ENCODE measurements around the gene RTF2.

DNA sequence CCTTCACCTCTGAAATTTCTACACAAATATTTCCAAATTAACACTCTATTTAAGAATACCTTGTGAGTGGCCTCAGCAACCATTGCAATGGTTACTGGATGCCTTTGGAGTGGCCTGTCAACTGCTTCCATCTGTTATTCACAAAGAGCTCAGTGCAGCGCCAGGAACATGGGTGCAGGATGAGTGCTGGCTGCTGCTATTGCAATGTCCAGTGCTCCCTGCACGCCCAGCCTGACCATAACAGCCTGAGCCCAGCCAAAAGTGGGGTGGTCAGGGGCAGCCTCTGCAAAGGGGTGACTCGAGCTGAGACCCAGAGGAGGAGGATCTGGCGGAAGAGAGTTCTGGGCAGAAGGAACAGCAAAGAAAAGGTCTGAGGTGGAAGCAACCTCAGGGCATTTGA, 38.0 kb upstream of the RTF2 start:
- TF ChIP-seq, protein P1, sequence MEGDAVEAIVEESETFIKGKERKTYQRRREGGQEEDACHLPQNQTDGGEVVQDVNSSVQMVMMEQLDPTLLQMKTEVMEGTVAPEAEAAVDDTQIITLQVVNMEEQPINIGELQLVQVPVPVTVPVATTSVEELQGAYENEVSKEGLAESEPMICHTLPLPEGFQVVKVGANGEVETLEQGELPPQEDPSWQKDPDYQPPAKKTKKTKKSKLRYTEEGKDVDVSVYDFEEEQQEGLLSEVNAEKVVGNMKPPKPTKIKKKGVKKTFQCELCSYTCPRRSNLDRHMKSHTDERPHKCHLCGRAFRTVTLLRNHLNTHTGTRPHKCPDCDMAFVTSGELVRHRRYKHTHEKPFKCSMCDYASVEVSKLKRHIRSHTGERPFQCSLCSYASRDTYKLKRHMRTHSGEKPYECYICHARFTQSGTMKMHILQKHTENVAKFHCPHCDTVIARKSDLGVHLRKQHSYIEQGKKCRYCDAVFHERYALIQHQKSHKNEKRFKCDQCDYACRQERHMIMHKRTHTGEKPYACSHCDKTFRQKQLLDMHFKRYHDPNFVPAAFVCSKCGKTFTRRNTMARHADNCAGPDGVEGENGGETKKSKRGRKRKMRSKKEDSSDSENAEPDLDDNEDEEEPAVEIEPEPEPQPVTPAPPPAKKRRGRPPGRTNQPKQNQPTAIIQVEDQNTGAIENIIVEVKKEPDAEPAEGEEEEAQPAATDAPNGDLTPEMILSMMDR (IDR thresholded peaks at IDR 0.05) = no peak
- no peak for TF ChIP-seq POLR2A (IDR thresholded peaks at IDR 0.05)
